ENCODE data around the gene NABP1.

Gene NABP1

DNA sequence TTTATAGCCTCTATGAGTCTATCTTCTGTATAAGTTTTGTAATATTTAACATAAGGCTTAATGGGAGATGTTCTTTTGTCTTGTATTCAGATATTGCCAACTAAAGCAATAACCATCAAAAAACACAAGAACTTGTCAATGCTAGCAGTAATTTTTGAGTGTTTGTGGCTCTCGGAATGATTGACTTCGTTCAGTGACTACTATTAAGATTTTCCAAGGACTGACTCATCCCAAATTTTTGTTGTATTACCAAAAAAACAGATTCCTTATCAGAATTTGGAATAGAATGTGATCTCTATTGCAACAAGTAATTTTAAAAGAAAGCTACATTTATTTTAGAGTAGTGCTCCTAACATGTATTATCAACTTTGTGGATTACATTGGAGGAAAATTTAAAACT is 8.1 kb downstream of the NABP1 start:
- DNase-seq = no peak

DNA sequence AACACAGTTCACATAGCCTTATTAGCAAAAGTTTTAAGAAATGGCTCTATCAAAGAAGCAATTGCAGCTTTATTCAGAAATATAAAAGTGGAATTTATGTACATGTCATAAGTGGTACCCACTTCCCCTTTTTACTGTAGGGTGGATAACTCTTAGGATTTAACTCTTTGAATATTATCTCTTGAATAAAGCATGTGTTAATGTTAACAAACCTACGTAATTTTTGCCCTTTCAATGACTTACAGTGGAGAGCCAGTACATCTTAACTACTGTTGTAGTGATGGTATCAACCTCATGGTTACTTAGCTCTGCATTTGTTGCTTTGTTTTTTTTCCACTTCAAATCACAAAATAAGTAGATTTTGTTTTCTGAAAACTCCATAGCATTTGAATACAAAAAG is 8.8 kb downstream of the NABP1 start:
- no peak for DNase-seq

GRCh38 chr2:191687867-191688266 is 9.9 kb downstream of the NABP1 start:
- no peak for DNase-seq

DNA sequence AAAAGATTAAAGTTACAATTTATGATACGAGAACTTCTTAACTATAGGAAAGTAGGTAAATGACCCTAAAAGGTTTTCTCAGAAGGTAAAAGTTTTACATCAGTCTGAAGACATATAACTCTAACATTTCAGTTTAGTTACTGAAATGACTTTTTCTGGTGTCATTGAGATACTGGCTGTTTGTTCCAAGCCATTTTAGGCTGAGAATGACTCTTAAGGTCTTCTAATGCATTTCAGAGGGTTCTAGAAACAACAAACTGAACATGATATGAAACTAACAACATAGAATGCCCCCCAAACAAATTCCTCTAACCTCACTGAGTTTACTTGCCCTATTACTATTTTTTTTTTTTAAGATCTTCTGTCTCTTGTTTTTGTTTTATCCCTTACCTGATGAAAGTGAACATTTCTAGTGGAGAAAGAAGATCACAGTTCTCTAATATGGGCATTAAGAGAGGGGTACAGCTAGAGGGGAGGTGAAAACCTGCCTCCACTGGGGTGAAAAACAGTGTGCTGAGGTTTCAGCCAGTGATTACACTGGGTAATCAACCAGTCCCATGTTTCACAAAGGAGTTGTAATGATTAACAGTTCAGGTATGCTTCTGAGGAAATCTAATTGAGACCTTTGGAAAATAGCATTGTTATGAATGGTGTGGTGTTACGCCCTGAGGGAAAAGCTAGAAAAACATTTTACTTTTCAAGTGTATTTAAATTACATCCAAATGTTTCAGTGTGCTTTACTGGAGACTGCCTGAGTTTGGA is 11.2 kb downstream of the NABP1 start:
- DNase-seq = no peak

DNA sequence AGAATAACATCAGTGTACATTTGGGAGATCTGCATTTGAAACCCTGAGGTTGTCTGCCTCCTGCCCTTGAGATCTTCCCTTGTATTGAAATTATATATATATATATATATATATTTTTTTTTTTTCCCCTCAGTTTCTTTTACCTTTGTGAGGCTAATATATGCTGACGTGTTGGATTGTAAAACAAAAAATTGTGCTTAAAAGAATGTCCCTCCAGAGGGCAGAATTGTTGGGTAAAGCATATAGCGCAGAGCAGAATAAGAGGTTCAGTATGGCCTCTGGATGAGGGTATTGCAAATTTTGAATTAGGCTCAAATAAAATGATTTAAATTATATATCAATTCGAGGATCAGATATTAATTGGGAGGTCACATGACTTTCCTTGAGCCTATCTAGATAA is 12.4 kb downstream of the NABP1 start:
- DNase-seq = no peak

DNA sequence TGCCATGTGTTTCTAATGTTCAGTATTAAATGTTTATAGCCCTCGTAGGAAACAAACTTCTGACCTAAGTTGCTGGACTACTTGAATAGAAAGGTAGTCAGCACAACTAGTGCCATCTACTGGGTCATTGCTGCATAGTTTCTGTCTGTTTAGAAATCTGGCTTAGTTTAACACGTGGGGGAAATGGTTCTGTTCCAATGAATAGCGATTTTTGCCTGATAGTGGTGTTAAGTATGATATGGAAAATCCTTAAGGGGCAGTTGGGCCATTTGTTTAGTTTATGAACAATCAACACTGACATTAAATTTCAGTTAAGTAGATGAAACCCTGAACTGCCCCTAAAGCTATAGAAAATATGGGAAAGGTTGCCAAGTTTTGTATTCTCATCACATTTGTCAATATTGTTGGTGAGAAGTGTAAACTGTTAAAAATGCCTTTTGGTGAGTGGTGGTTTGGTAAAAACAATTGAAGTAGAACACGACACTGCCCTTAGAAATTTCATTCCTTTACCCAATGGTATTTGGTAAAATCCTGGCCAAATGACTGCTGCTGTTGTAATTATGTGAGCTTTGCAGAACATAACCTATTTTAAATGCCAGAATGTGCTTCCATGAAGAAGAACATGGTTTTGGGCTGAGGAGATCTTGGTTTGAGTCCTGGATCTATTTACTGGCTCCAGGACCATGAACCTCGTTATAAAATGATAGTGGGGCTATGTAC is 13.2 kb downstream of the NABP1 start:
- peak; percentile 81 for DNase-seq

GRCh38 chr2:191691898-191692297 is 14.0 kb downstream of the NABP1 start:
- DNase-seq = no peak

DNA sequence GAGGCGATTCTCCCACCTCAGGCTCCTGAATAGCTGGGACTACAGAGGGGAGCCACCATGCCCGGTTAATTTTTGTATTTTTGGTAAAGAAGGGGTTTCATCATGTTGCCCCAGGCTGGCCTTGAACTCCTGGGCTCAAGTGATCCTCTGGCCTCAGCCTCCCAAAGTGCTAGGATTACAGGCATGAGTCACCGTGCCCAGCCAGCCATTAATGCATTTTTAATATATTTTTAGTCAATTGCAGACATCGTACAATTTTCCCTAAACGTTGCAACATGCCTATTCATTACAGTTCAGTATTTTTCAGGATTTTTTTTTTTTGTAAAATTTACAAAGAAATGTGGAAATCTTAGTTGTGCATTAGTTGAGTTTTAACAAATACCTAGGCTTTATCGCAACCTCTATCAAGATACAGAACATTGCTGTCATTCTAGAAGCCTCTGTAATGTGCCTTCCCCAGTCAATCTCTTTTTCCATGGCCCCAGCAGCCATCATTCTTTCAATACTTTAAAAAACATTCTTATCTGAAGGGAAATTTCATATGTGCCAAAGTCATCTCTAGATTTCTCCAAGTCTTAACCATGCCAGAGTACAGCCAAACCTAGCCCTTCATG is 14.7 kb downstream of the NABP1 start:
- DNase-seq = no peak

GRCh38 chr2:191693166-191693565 is 15.2 kb downstream of the NABP1 start:
- no peak for DNase-seq

DNA sequence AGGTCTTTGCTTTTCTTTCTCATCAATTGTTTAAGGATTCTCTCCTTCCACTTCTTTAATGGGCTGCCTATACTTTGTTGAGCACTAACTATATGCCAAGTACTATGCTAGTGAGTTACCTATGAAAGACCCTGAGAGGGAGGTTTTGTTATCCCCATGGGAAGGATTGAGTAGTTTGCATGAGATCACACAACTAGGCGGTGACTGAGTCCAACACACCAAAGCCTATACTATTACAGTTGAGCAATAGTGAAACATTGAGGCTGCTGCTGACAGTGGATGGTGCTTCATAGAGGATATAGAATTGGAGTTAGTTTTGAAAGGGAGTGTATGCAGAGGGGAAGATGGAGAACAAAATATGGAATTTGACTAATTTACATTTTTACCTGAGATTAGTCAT is 15.8 kb downstream of the NABP1 start:
- no peak for DNase-seq

- DNase-seq = no peak
Observed at GRCh38 chr2:191696001-191696400, 18.1 kb downstream of the NABP1 start.

GRCh38 chr2:191696966-191697365 is 19.0 kb downstream of the NABP1 start:
- DNase-seq = no peak

DNA sequence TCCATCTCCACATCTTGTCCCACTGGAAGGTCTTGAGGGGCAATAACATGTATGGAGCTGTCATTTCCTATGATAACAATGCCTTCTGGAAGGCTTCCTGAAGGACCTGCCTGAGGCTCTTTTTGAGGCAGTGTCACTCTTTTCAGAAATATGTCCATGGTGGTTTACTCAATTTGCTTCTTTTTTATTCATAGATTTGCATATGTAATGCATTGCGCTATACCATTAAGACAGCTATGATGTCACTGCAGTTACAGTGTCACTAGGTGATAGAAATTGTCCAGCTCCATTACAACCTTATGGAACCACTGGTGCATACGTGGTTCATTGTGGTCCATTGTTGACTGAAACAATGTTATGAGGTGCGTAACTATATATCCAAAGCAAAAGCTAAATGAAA is 19.9 kb downstream of the NABP1 start:
- no peak for DNase-seq

DNA sequence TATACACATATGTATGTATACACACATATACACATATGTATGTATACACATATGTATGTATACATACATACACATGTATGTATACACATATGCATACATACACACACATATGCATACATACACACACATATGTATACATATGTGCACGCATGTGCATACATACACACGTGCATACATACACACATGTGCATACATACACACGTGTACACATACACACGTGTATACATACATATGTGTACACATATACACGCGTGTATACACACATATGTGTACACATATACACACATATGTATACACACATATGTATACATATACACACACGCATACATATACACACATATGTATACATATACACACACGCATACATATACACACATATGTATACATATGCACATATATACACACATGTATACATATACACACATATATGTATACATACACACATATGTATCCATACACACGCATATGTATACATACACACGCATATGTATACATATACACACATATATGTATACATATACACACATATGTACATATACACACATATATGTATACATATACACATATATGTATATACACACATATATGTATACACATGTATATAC is 21.5 kb downstream of the NABP1 start:
- DNase-seq = no peak

GRCh38 chr2:191701029-191701428 is 23.1 kb downstream of the NABP1 start:
- DNase-seq = no peak

- DNase-seq = no peak
Observed at GRCh38 chr2:191701696-191702095, 23.8 kb downstream of the NABP1 start.

DNA sequence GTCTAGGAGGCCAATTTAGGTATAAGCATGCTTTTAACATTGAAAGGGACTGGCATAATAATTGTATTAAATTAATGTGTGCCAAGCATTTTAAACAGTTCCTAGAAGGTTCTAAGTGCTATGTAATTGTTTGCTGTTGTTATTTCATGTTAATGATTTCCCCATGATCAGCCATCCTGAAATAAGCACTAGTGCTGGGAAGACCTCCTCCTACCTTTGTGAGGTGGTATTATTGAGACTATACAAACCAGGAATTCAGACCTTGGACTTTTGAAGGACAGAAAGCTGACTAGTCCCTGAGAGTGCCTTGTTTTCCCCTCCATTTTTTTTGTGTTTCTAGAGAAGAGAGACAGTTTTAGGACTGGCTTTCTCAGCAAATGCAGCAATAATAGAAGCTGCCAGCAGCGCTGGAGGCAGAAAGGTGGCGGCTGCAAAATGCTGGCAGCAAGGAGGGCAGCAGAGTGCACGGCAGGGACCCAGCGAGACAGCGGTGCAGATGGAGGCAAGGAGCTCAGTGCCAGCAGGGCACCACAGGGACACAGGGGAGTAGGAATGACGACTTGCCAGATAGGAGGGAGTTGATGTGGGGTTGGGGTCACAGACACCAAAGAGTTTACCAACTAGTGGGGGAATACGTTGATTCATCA is 25.3 kb downstream of the NABP1 start:
- no peak for DNase-seq

DNA sequence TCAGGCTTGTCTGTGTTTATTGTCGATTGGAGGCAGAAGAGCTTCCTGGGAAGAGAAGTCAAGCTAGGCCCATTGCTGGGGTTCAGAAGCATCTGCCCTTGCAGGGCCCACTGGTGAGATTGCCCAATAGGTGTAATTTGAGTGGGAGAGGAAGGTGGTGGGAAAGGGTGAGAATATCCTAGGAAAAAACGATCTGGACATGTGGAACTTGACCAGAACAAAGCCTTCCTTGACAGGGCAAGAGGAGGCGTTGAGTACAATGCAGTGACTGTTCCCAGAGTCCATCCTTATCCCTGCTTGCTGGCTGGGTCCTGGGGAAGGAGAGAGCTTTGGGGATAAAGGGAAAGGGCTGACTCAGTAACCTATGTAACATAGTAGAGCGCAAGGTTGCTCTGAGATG is 27.1 kb downstream of the NABP1 start:
- DNase-seq = no peak

GRCh38 chr2:191705701-191706100 is 27.8 kb downstream of the NABP1 start:
- no peak for DNase-seq

- DNase-seq = no peak
Observed at GRCh38 chr2:191706791-191707190, 28.9 kb downstream of the NABP1 start.

DNA sequence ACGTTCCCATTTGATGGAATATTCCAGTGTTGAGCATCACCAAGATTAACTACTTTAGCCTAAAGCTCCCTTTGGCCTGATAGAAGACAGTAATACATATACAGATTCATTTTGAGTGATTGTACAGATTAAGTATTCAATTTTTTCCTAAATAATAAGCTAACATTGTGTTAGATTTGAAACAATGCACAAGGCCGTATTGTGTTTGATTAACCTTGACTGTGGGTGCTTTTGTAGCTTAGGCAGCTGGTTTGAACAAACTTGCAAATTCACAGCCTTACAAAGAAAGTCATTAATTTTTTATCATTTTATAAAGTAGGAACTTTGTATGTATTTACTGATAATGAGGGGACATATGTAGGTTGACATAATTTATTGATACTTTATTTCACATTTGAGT is 29.6 kb downstream of the NABP1 start:
- no peak for DNase-seq

DNA sequence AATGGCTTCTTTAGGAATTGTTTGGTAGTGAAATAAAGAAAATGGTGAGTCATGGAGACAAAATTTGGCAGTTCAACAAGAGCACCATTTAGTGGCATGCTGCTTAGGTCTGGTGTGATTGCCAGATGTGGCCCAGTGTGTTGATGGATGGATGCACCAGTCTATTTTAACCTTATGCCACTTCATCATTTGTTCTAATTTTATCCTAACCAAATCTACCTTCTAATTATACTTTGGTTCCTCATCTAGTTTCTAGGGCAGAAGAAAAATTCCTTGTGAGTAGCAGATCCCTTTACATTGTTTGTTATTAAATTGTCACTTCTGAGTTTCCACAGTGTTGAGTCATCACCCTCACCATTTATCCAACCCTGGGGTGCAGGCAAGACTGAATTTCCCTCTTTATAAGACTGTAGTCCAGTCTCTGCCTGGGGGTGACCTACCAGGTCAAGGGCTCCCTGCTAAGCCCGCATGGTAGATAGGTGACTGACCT is 32.5 kb downstream of the NABP1 start:
- DNase-seq = no peak

DNA sequence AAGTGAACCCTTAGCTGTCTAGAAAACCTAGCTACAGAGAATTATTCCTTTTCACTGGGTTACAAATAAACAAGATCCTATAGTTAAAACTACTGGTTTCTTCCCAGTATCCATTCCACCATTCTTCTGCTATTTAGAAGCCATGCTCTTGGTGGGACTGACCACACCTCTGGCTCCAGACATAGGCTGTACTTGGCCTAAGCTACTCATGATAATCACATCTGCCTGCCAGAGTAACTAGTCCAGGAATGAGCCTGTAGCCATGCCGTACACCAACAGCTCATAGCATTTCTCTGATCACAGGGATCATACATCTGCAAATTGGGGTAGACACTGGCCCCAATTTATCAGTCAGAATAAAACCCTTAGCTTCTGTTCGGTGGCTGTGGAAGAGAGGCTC is 33.7 kb downstream of the NABP1 start:
- no peak for DNase-seq

Measured in CD4-positive, alpha-beta T cell treated with Interleukin-4 for 4 hours (primary cell).